Measurements from ENCODE around the gene DMC1. TPM values are rescaled to one million over a fixed set of nuclear protein-coding genes. Genes with fewer than 3 reads are reported as not detected.

DMC1 gene
- total and polyA plus RNA-seq, 10 of the 15 experiments (the other 5 are each of a cell fraction or from before 2014, with no cell fraction given) = 1.0 to 21.0 (median 4.5) TPM

- no peak overlapping the region for H2AFZ ChIP-seq (ENCODE audit: control insufficient read depth, low read depth, low read length)
- ChIA-PET CTCF (interaction anchor here (0.7 kb wide), 1 partner anchor 512 kb away, joined by 3 read pairs; no protein-coding TSS in a partner anchor), SMC1A (ENCODE audit: uncharacterized antibody, unreplicated experiment) (interaction anchor here (0.6 to 1.2 kb wide), 2 partner anchors 42 to 50 kb away, joined by 3 read pairs; no protein-coding TSS in a partner anchor), POLR2A (interaction anchor here (0.6 kb wide), 1 partner anchor 69 kb away, joined by 3 read pairs; no protein-coding TSS in a partner anchor), RAD21 (ENCODE audit: unreplicated experiment) (interaction anchor here (0.5 to 1.6 kb wide), 2 partner anchors 11 to 33 kb away, joined by 3 read pairs; no protein-coding TSS in a partner anchor)
- DNase-seq (ENCODE audit: low read depth, low spot score) (no peak), ATAC-seq (no peak), FAIRE-seq (no peak)
- in situ Hi-C loops (cut with MboI) = no loop called here
- H3K4me1 ChIP-seq (ENCODE audit: control insufficient read depth, insufficient read depth, low read length) = no peaks in the 10 kb centered on the region
- BruUV-seq (replicated peaks) = no TSS peak
- intact Hi-C loops (cut with micrococcal nuclease; ENCODE audit: unreplicated experiment) = no loop called here
- H3K4me3 ChIP-seq = no peak overlapping the region
- H3K9ac ChIP-seq (ENCODE audit: control insufficient read depth, insufficient read depth, low read length) = no peak overlapping the region
- no peak overlapping the region for H3K4me2 ChIP-seq (ENCODE audit: control insufficient read depth, insufficient read depth)
- no peak for TF ChIP-seq PRDM15 (CRISPR knock-in tag; IDR thresholded peaks at IDR 0.05)
- no peak for TF ChIP-seq NR2C2 (IDR thresholded peaks at IDR 0.05; ENCODE audit: borderline replicate concordance, control insufficient read depth, insufficient read length, low read depth)
- no peak for TF ChIP-seq NFXL1 (IDR thresholded peaks at IDR 0.05; ENCODE audit: borderline replicate concordance)
- TF ChIP-seq HCFC1 (IDR thresholded peaks at IDR 0.05; ENCODE audit: low read length) = no peak
- TF ChIP-seq TAF1 (IDR thresholded peaks at IDR 0.05; ENCODE audit: borderline replicate concordance, low read depth, low read length) = no peak
- no peak for TF ChIP-seq ZNF274 (IDR thresholded peaks at IDR 0.05; ENCODE audit: insufficient read depth, insufficient read length)
- no peak for TF ChIP-seq RUNX3 (IDR thresholded peaks at IDR 0.05; ENCODE audit: low read length)
- 82% methylated on average over 2 of the region's 2 CpGs for WGBS (ENCODE audit: insufficient coverage, insufficient replicate concordance, low lambda C conversion rate, missing lambda C conversion rate)
- H3K79me2 ChIP-seq (ENCODE audit: control insufficient read depth, insufficient read depth, low read length) = no peaks in the 10 kb centered on the region
- H3K27me3 ChIP-seq (replicated peaks in 1 of 2; ENCODE audit: control insufficient read depth in 2 of 2, insufficient read depth in 2 of 2, low read length in 1 of 2) = no peaks in the 10 kb centered on the region
- no peak overlapping the region for H3K27ac ChIP-seq (ENCODE audit: control insufficient read depth, insufficient read depth)
- no peaks in the 10 kb centered on the region for H3K9me3 ChIP-seq (replicated peaks; ENCODE audit: control insufficient read depth, insufficient read depth, low read length)
- H4K20me1 ChIP-seq (ENCODE audit: control insufficient read depth, insufficient read depth) = no peaks in the 10 kb centered on the region
- no peaks in the 10 kb centered on the region for H3K36me3 ChIP-seq (ENCODE audit: control insufficient read depth in 2 of 2, insufficient read depth in 2 of 2, low read length in 1 of 2)
Measured at GRCh38 chr22:38564669-38565068, 5.3 kb downstream of the DMC1 start.

All from GM12878 (cell line).